Duodenal mucosa (tissue), 2 donors: Measurements from ENCODE around the gene NOTCH1.

Experiments used
- H3K27ac ChIP-seq: one replicate; pipeline ENCODE4 v1.7.0; 2013; ENCODE audit warnings: low read depth, low read length
- H3K27me3 ChIP-seq, 2 donors: one replicate each; pipeline ENCODE4 v1.7.0; 2013; ENCODE audit warnings: low read length in 2 of 2, control low read depth in 1 of 2; ENCODE audit not compliant: insufficient read depth in 2 of 2, control insufficient read depth in 1 of 2
- H3K36me3 ChIP-seq, 2 donors: one replicate each; pipeline ENCODE4 v1.7.0; 2013; ENCODE audit warnings: low read length in 2 of 2, control low read depth in 1 of 2; ENCODE audit not compliant: insufficient read depth in 2 of 2, control insufficient read depth in 1 of 2
- H3K4me1 ChIP-seq, 2 donors: one replicate each; pipeline ENCODE4 v1.7.0; 2013; ENCODE audit warnings: low read length in 2 of 2, control low read depth in 1 of 2; ENCODE audit not compliant: insufficient read depth in 2 of 2, control insufficient read depth in 1 of 2
- H3K4me3 ChIP-seq, 2 donors: one replicate each; pipeline ENCODE4 v1.7.0; 2013; ENCODE audit warnings: low read length in 2 of 2, low read depth in 1 of 2
- H3K9ac ChIP-seq, 2 donors: one replicate each; pipeline ENCODE4 v1.7.0; 2013; ENCODE audit warnings: low read length in 2 of 2, low read depth in 1 of 2
- H3K9me3 ChIP-seq, 2 donors: one replicate each; pipeline ENCODE4 v1.7.0; 2013; ENCODE audit warnings: low read length in 2 of 2, control low read depth in 1 of 2; ENCODE audit not compliant: control insufficient read depth in 1 of 2

The NOTCH1 gene

GRCh38 chr9:136448655-136449054, 97.2 kb downstream of the NOTCH1 start:
- H3K27ac ChIP-seq = no peak overlapping the region
- H3K9ac ChIP-seq = no peak overlapping the region
- H3K36me3 ChIP-seq = peaks cover 42 to 87% of the 10 kb centered on the region in 2 donors
- no peak overlapping the region for H3K4me3 ChIP-seq
- no peaks in the 10 kb centered on the region for H3K27me3 ChIP-seq
- H3K4me1 ChIP-seq = no peaks in the 10 kb centered on the region
- no peaks in the 10 kb centered on the region for H3K9me3 ChIP-seq

GRCh38 chr9:136447173-136447778, 98.6 kb downstream of the NOTCH1 start:
- Histone ChIP-seq H3K36me3 (peaks cover 39 to 93% of the 10 kb centered on the region in 2 donors), H3K27me3 (no peaks in the 10 kb centered on the region), H3K4me1 (no peaks in the 10 kb centered on the region)

GRCh38 chr9:136445799-136446198, 100.0 kb downstream of the NOTCH1 start:
- H3K9me3 ChIP-seq = no peaks in the 10 kb centered on the region
- no peak overlapping the region for H3K4me3 ChIP-seq
- H3K9ac ChIP-seq = no peak overlapping the region
- no peaks in the 10 kb centered on the region for H3K4me1 ChIP-seq
- H3K36me3 ChIP-seq = peaks cover 48 to 94% of the 10 kb centered on the region in 2 donors
- H3K27me3 ChIP-seq = no peaks in the 10 kb centered on the region
- H3K27ac ChIP-seq = no peak overlapping the region

More at GRCh38 chr9:136447173-136447778, 98.6 kb downstream of the NOTCH1 start:
- no peak overlapping the region for H3K4me3 ChIP-seq
- H3K9me3 ChIP-seq = no peaks in the 10 kb centered on the region
- H3K9ac ChIP-seq = no peak overlapping the region
- no peak overlapping the region for H3K27ac ChIP-seq
